Fibroblast of the aortic adventitia (primary cell): ENCODE data around the gene TEDC1. TPM values are rescaled to one million over a fixed set of nuclear protein-coding genes. Genes with fewer than 3 reads are reported as not detected.

Source experiments
- DNase-seq: peaks from one replicate; pipeline ENCODE4 v3.0.0-alpha.2; 2010; ENCODE audit warnings: low read depth
- H3K4me3 ChIP-seq: 2 replicates; pipeline ENCODE4 v1.5.1; 2011; ENCODE audit warnings: low read depth, mild to moderate bottlenecking, control low read depth, low read length, moderate library complexity
- total RNA-seq: library from RNA; depleted of rRNA; stranded (reverse); fragments of >200 nt; gene quantifications from 2 replicates; pipeline ENCODE4 v1.2.3, GENCODE V29; 2012; ENCODE audit warnings: low replicate concordance
- TF ChIP-seq, protein P1 (sequence below): IDR thresholded peaks from 2 replicates; pipeline ENCODE4 v1.5.1; 2011; ENCODE audit warnings: mild to moderate bottlenecking, low read length, control low read depth, inconsistent platforms; ENCODE audit not compliant: insufficient read depth

TEDC1 gene
- total RNA-seq, 1 donor: 12.6 TPM

DNA sequence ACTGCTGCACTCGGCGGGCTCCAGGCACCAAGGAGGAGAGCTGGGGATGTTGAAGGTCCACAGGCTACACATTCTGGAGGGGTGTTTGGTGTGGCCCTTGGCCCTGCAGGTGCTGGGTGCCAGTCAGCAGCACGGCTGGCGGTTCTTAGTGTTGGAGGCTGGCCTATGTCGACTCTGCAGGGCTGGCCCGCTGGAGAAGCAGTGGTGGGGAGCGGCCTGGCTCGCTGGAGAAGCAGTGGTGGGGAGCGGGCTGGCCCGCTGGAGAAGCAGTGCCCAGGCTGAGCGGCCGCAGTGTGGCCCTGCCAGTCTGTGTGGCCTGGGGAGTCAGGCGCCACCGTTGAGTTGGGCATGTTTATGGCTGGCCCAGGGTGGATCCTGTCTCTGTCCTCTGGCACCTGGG lies 44.1 kb upstream of the TEDC1 start:
- no peak overlapping the region for H3K4me3 ChIP-seq
- TF ChIP-seq, protein P1, sequence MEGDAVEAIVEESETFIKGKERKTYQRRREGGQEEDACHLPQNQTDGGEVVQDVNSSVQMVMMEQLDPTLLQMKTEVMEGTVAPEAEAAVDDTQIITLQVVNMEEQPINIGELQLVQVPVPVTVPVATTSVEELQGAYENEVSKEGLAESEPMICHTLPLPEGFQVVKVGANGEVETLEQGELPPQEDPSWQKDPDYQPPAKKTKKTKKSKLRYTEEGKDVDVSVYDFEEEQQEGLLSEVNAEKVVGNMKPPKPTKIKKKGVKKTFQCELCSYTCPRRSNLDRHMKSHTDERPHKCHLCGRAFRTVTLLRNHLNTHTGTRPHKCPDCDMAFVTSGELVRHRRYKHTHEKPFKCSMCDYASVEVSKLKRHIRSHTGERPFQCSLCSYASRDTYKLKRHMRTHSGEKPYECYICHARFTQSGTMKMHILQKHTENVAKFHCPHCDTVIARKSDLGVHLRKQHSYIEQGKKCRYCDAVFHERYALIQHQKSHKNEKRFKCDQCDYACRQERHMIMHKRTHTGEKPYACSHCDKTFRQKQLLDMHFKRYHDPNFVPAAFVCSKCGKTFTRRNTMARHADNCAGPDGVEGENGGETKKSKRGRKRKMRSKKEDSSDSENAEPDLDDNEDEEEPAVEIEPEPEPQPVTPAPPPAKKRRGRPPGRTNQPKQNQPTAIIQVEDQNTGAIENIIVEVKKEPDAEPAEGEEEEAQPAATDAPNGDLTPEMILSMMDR: no peak
- DNase-seq: no peak

DNA sequence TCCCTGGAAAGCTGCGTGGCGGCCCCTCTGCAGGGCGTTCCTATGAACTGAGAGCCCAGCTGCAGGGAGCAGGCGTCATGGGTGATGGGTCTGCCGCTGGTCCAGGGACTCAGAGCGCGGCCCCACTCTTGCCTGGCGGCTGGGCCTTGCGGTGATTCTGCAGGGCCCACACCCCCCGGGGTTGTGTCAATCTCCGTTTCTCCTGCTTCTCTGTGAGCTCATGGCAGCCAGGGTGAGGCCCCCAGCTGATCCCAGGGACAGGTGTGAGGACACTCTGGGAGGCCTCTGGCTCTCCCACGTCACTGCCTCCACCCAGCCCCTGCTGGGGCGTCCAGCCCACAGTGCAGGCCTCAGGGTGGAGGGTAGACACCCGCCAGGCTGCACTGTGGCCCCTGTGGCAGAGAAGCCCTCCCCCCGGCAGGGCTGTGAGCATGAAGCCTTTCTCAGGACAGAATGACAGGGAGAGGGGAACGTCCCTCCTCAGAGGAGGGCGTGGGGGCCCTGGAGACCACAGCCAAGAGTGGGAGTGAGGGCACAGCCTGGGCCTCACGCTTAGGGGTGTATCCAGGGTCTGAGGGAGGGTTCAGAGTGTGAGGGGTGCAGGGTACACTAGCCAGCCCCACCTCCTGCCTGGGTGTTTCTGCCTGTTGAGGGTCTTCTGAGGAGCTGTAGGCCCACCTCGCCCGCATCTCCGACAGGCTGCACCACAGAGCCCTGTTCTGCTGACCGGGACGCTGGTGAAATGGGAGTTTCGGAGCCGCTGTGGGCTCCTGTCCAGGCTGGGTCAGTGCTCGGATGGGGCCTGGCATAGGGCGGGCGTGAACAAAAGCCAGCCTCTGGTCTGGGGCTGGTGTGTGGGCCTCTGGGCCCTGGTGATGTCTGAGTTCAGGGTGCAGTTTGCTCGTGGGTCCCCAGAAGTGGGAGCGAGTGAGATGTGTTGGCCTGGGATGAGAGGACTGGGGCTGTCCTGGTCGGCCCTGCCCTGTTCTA lies 43.1 kb upstream of the TEDC1 start:
- TF ChIP-seq, protein P1: no peak
- no peak overlapping the region for H3K4me3 ChIP-seq
- DNase-seq: no peak

DNA sequence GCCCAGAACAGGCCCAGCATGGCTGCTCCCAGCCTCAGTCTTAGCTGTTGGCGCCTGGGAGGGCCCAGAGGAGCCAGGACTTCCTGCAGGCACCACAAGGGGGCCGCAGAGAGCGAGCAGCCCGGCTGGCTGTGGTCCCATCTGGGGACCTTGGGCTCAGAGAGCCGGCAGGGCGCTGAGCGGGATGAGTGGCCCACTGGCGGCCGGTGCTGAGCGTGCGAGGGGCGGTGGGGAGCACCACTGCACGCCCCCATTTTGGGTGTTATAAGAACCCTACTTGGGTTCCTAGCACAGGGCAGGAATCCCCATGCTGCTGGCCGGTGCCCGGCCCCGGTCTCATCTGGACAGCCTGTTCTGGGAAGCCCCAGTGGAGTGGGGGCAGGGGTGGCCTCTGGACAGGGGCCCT lies 42.3 kb upstream of the TEDC1 start:
- H3K4me3 ChIP-seq: no peak overlapping the region
- TF ChIP-seq, protein P1: peak; percentile 92
- peak; percentile 59 for DNase-seq

DNA sequence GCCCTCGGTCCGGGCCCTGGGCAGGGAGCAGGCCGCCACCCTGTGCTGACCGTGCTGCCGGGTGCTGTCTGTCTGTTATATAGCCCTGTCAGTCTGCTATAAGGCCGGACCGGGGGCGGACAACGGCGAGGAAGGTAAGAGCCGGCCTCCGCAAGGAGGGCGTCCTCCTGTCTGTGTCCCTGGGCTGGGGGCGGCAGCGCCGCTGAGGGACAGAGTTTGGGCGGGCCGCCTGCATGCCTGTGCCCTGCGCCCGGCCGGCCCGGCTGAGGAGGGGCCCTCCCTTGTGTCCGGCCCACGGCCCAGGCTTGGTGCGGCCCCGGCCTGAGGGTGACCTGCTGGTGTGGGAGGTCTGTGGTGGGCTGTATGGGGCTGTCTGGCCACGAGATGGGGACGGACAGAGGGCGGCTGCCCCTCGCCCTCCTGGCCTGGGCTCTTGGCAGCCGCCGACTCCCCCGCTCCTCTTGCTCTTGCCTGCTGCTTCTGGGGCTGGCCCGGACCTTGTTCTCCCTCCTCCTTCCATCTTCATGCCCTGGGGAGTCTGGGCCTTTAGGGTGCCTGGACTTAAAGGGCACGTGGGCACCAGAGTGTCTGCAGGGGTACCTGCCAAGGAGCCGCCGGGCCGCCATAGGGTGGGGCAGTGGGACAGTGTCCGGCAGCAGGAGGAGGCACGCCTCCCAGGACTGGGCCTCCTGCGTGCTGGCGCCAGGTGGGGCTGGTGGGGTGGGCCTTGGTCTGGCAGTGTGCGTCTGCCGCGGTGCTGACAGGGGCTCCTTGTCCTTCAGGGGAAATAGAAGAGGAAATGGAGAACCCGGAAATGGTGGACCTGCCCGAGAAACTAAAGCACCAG lies 41.5 kb upstream of the TEDC1 start:
- no peak for DNase-seq
- TF ChIP-seq, protein P1: no peak
- H3K4me3 ChIP-seq: no peak overlapping the region

DNA sequence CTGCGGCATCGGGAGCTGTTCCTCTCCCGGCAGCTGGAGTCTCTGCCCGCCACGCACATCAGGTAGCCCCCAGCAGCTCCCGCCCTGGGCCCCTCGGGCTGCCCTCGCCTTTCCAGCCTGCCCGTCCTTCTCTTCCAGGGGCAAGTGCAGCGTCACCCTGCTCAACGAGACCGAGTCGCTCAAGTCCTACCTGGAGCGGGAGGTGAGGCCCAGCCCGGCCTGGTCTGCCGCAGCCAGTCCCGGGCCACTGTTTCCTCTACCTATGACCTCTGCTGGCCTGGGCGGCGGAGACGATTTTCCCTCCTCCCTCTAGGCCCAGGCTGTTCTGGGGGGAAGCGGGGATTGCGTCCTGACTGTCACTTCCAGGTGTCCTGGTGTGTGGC lies 40.9 kb upstream of the TEDC1 start:
- no peak overlapping the region for H3K4me3 ChIP-seq
- TF ChIP-seq, protein P1: no peak
- no peak for DNase-seq

DNA sequence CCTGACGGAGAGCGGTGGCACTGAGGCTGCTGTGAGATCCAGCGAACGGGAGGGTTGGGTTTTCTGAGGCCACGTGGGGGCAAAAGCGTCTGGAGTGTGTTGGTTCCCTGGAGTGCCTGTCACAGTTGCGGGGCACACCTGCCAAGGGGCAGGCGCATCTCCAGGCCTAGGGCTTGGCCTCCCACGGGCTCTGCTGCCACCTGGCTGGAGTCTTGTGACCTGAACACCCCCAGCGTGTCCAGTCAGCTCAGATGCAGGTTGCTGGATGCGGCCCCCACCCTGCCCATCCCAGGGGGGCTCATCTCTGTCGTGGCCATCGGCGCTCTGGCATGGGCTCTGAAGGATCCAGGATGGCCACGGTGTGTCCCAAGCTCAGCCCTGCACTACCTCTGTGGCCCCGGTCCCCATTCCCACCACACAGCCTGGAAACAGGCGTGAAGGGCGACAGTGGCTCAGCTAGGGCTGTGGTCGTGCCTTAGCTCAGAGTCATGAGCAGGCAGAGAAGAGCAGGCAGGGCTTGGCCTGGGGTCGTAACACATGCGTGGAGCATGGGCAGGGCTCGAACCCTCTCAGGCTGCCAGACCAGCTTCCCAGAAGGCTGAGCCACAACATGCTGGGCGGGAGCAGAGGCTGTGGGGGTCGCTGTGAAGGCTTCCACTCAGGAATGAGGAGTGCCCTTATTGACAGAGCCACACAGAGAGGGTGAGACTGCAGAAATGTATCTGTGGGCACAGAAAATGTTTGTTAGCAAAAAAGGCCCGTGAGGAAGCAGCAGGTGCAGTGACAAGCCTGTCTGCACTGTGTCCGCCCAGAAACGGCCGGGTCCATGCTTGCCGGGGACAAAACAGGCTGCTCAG lies 40.0 kb upstream of the TEDC1 start:
- no peak overlapping the region for H3K4me3 ChIP-seq
- DNase-seq: no peak
- TF ChIP-seq, protein P1: no peak
